ENCODE results near the gene LRP1-AS.

DNA sequence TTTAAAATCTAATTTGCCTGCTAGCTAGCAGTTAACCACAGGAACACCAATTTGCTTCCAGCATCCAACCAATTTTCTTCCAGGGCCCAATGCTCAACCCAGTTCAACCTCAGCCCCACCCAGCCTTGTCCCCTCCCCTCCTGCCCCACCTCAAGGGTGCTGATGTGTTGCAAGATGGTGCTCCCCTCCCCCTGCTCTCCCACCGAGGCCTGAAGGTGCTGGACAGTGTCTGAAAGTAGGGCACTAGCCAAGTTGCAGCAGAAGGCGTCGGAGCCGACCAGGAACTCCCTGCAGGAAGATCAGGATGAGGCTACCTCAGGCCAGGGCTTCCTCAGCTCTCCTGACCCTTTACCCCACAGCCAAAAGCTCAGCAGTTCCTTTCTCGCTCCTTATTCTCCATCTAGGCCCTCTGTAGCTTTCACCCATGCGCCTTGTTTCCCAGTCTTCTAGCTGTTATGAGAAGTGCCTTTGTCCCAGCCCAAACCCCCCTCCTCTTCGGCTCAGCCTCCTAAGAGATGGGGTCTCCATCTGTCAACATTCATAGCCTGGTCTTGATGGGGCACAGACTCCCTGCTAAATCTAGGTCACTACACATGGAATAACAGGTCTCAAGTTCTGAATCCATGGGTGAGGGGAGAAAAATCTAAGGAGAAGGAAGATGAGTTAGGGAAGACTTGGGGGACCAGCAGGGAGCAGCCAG, 39.8 kb downstream of the LRP1-AS start:
- TF ChIP-seq, protein P1, sequence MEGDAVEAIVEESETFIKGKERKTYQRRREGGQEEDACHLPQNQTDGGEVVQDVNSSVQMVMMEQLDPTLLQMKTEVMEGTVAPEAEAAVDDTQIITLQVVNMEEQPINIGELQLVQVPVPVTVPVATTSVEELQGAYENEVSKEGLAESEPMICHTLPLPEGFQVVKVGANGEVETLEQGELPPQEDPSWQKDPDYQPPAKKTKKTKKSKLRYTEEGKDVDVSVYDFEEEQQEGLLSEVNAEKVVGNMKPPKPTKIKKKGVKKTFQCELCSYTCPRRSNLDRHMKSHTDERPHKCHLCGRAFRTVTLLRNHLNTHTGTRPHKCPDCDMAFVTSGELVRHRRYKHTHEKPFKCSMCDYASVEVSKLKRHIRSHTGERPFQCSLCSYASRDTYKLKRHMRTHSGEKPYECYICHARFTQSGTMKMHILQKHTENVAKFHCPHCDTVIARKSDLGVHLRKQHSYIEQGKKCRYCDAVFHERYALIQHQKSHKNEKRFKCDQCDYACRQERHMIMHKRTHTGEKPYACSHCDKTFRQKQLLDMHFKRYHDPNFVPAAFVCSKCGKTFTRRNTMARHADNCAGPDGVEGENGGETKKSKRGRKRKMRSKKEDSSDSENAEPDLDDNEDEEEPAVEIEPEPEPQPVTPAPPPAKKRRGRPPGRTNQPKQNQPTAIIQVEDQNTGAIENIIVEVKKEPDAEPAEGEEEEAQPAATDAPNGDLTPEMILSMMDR (IDR thresholded peaks at IDR 0.05; ENCODE audit: insufficient read depth, low read depth, low read length), result no peak
- no peak for TF ChIP-seq EZH2 (IDR thresholded peaks at IDR 0.05; ENCODE audit: insufficient read depth, low read length)
